OCI-LY7 (cell line): ENCODE measurements around the gene ELF2. TPM values are rescaled to one million over a fixed set of nuclear protein-coding genes. Genes with fewer than 3 reads are reported as not detected.
A peak's percentile ranks its signal among the peaks of the same experiment; 100 is the strongest.

Experiments used
- BruUV-seq: library from RNA; stranded (reverse); fragments of 400-500 nt; replicated peaks from 2 replicates; lab custom pipeline; 2021; lab: Mats Ljungman, UMichigan
- CTCF ChIA-PET: fragments of 300-600 bp; sonication (Branson Sonifier 250); formaldehyde crosslinking; loops from one replicate; lab custom pipeline; 2022; ENCODE audit warnings: antibody characterized with exemption; ENCODE audit not compliant: unreplicated experiment; lab: Charles Lee
- POLR2A ChIA-PET: fragments of 300-600 bp; sonication (Branson Sonifier 250); formaldehyde crosslinking; loops from one replicate; lab custom pipeline; 2022; ENCODE audit warnings: antibody characterized with exemption; lab: Charles Lee
- DNase-seq: peaks from one replicate; pipeline ENCODE4 v3.0.0-alpha.2; 2015; ENCODE audit warnings: low spot score
- H2AFZ ChIP-seq: fragments of 200-600 bp; sonication (generic), shearing (Covaris generic); 2 replicates; pipeline ENCODE4 v1.6.1; 2014; ENCODE audit warnings: mild to moderate bottlenecking, antibody characterized with exemption, low read length, moderate library complexity
- H3K27ac ChIP-seq: fragments of 200-600 bp; sonication (generic); 2 replicates; pipeline ENCODE4 v1.5.1; 2014; ENCODE audit warnings: mixed run types, low read depth, mild to moderate bottlenecking, moderate library complexity, low read length, inconsistent platforms; ENCODE audit not compliant: poor library complexity, severe bottlenecking
- H3K36me3 ChIP-seq: fragments of 200-600 bp; sonication (generic); 2 replicates; pipeline ENCODE4 v1.6.1; 2014; ENCODE audit warnings: mild to moderate bottlenecking, antibody characterized with exemption, low read length, moderate library complexity, mixed read lengths; ENCODE audit not compliant: insufficient read depth
- H3K4me1 ChIP-seq: fragments of 200-600 bp; sonication (generic); 2 replicates; pipeline ENCODE4 v1.5.1; 2014; ENCODE audit warnings: mild to moderate bottlenecking, low read length; ENCODE audit not compliant: insufficient read depth, poor library complexity, severe bottlenecking
- H3K4me2 ChIP-seq: fragments of 200-600 bp; sonication (generic); 2 replicates; pipeline ENCODE4 v1.6.1; 2014; ENCODE audit warnings: mild to moderate bottlenecking, low read length
- H3K4me3 ChIP-seq: fragments of 200-600 bp; sonication (generic); 2 replicates; pipeline ENCODE4 v1.5.1; 2014; ENCODE audit warnings: mild to moderate bottlenecking, low read depth, low read length; ENCODE audit not compliant: poor library complexity, severe bottlenecking
- H3K79me2 ChIP-seq: fragments of 200-600 bp; sonication (generic); 2 replicates; pipeline ENCODE4 v1.6.1; 2016; ENCODE audit warnings: low read depth, mild to moderate bottlenecking, low read length, moderate library complexity, mixed read lengths; ENCODE audit not compliant: insufficient read depth
- H3K9me2 ChIP-seq: fragments of 200-600 bp; sonication (generic); 2 replicates; pipeline ENCODE4 v1.6.1; 2016; ENCODE audit warnings: mild to moderate bottlenecking, low read length, mixed read lengths; ENCODE audit not compliant: insufficient read depth
- H3K9me3 ChIP-seq: fragments of 200-600 bp; sonication (generic); 2 replicates; pipeline ENCODE4 v1.6.1; 2014; ENCODE audit warnings: mild to moderate bottlenecking, mixed run types, low read length, mixed read lengths
- H4K20me1 ChIP-seq: fragments of 200-600 bp; sonication (generic); 2 replicates; pipeline ENCODE4 v1.6.1; 2014; ENCODE audit warnings: mild to moderate bottlenecking, antibody characterized with exemption, low read length, moderate library complexity, mixed read lengths; ENCODE audit not compliant: insufficient read depth
- CTCF ChIP-seq: fragments of 200-600 bp; sonication (generic); conservative IDR thresholded peaks from 2 replicates; pipeline ENCODE4 v1.5.1; 2014; ENCODE audit warnings: mild to moderate bottlenecking, antibody characterized with exemption, low read length, moderate library complexity, mixed read lengths
- EZH2phosphoT487 ChIP-seq: fragments of 200-600 bp; sonication (generic); IDR thresholded peaks from 2 replicates; pipeline ENCODE4 v1.6.1; 2018; ENCODE audit warnings: low read depth, borderline replicate concordance, mild to moderate bottlenecking, mixed run types, antibody characterized with exemption, low read length, moderate library complexity, mixed read lengths
- intact Hi-C: fragments of 100-400 bp; cut with micrococcal nuclease; formaldehyde crosslinking; loops from one replicate; pipeline ENCODE4 v1.10.0; 2022; ENCODE audit not compliant: unreplicated experiment
- total RNA-seq, 2 experiments: library from RNA; depleted of rRNA in 1 of 2; stranded (reverse); fragments of >200 nt in 1 of 2; shearing (Covaris generic) in 1 of 2; gene quantifications; 2 replicates each; pipeline ENCODE4 v1.2.3, GENCODE V29; 2014 to 2022

The ELF2 gene
- total RNA-seq, 2 experiments from 2014 or later, result 49.6 to 57.0 TPM

- intact Hi-C loops, result no loop called here
- CTCF ChIA-PET, result no interaction called here
- POLR2A ChIA-PET, result interaction anchor here (0.9 to 2.0 kb wide), 7 partner anchors 20 to 291 kb away, joined by 3 to 6 read pairs (median 4); no protein-coding TSS in a partner anchor
- no peak for DNase-seq
- no TSS peak for BruUV-seq
- Histone ChIP-seq H3K9me2 (no peaks in the 10 kb centered on the region), H3K9me3 (no peaks in the 10 kb centered on the region), H3K36me3 (peaks cover 55% of the 10 kb centered on the region), H3K27ac (no peak overlapping the region), H3K79me2 (peaks cover 100% of the 10 kb centered on the region), H4K20me1 (peaks cover 43% of the 10 kb centered on the region), H3K4me1 (peaks cover 15% of the 10 kb centered on the region), H3K4me3 (no peak overlapping the region), H2AFZ (no peak overlapping the region), H3K4me2 (peak overlapping the region; percentile 7; the same call in 1 of the 2 replicates)
- TF ChIP-seq CTCF (no peak), EZH2phosphoT487 (no peak)
These were observed 99.3 kb downstream of the ELF2 start for GRCh38 chr4:139077567-139078355.

DNA sequence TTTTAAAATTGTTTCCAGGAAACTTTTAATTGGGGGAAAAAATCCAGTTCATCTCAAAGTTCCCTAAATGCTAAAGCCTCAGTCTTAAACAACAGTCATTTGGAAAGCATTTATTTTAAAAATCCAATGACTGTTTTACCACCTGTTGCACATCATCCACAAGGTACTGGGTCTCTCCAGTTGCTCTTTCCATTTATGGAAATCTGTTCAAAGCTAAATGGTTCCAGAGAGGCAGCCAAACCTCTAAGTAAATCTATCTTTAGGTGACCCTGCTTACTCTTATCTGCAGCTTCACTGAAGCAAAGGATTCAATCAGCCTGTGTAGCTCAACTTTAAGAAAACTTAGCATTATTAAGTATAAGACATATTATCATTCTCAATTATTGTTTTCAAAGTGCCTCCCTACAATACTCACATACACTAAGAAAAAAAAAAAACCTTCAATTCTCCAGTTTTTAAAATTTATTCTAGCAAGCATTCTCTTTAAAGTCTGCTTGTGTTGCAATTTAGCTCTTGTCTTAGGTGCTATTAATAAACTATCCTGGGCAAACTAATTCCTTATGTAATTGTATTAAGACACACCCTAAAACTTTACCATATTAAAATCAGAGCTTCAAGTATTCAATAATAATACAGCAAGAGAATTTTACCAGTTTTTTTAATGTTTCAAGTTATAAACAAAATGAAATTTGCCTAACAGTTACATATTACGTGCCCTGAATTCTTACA lies 100.8 kb downstream of the ELF2 start:
- TF ChIP-seq CTCF (no peak), EZH2phosphoT487 (no peak)
- no TSS peak for BruUV-seq
- Histone ChIP-seq H3K79me2 (peaks cover 99% of the 10 kb centered on the region), H2AFZ (no peak overlapping the region), H3K4me3 (no peak overlapping the region), H3K27ac (no peak overlapping the region), H3K9me3 (no peaks in the 10 kb centered on the region), H3K4me2 (no peak overlapping the region), H3K36me3 (peaks cover 55% of the 10 kb centered on the region), H3K9me2 (no peaks in the 10 kb centered on the region), H4K20me1 (peaks cover 28% of the 10 kb centered on the region; the same call in 1 of the 2 replicates), H3K4me1 (peaks cover 4% of the 10 kb centered on the region)
- ChIA-PET CTCF (interaction anchor here (0.5 kb wide), 1 partner anchor 484 kb away, joined by 14 read pairs; no protein-coding TSS in a partner anchor), POLR2A (interaction anchor here (0.7 to 1.1 kb wide), 5 partner anchors 22 to 979 kb away, joined by 3 to 4 read pairs (median 3); no protein-coding TSS in a partner anchor)
- intact Hi-C loops, result no loop called here
- DNase-seq, result no peak
